Stomach (tissue), 9 donors: ENCODE results near the gene ELMO1. TPM values are rescaled to one million over a fixed set of nuclear protein-coding genes. Genes with fewer than 3 reads are reported as not detected.

ENCODE experiments used
- DNase-seq, 2 donors: peaks; one replicate each; pipeline versions ENCODE4 v3.0.0 to v3.0.0-alpha.2; 2013 to 2019
- H3K27ac ChIP-seq, 5 donors: fragments of 200-600 bp in 4 of 5; sonication (generic) in 4 of 5; one replicate each; pipeline ENCODE4 v1.5.1; 2013 to 2019; ENCODE audit warnings: mild to moderate bottlenecking in 1 of 5, moderate library complexity in 1 of 5
- H3K27me3 ChIP-seq, 3 donors: fragments of 200-600 bp; sonication (generic); one replicate each; pipeline ENCODE4 v1.5.1; 2017 to 2019; ENCODE audit warnings: mixed run types in 1 of 3
- H3K36me3 ChIP-seq, 4 donors: fragments of 200-600 bp; sonication (generic); 1 replicate in 3 of 4; 2 replicates in 1 of 4; pipeline ENCODE4 v1.5.1; 2016 to 2019
- H3K4me1 ChIP-seq, 4 donors: fragments of 200-600 bp; sonication (generic); one replicate each; pipeline ENCODE4 v1.5.1; 2016 to 2019
- H3K4me3 ChIP-seq, 4 donors: fragments of 200-600 bp; sonication (generic) in 3 of 4; one replicate each; pipeline ENCODE4 v1.5.1; 2016 to 2019; ENCODE audit warnings: mild to moderate bottlenecking in 1 of 4
- H3K9me3 ChIP-seq, 4 donors: fragments of 200-600 bp; sonication (generic); one replicate each; pipeline ENCODE4 v1.5.1; 2016 to 2019
- CTCF ChIP-seq, 7 experiments: fragments of 450-650 bp in 4 of 7; fragments of 200-600 bp in 3 of 7; sonication (generic) in 3 of 7; IDR thresholded peaks; one replicate each; pipeline ENCODE4 v1.5.1; 2016 to 2019; ENCODE audit warnings: antibody characterized with exemption in 7 of 7, control low read depth in 2 of 7, mild to moderate bottlenecking in 1 of 7
- EP300 ChIP-seq: sonication (generic); formaldehyde crosslinking; IDR thresholded peaks from one replicate; pipeline ENCODE4 v1.6.1; 2017; ENCODE audit warnings: antibody characterized with exemption
- POLR2A ChIP-seq, 4 donors: fragments of 450-650 bp; IDR thresholded peaks; one replicate each; pipeline ENCODE4 v1.6.1; 2016; ENCODE audit warnings: antibody characterized with exemption in 4 of 4, control low read depth in 2 of 4, mild to moderate bottlenecking in 1 of 4, moderate library complexity in 1 of 4
- POLR2AphosphoS5 ChIP-seq, 3 donors: sonication (generic); formaldehyde crosslinking; IDR thresholded peaks; one replicate each; pipeline ENCODE4 v1.6.1; 2016; ENCODE audit warnings: antibody characterized with exemption in 3 of 3
- WGBS, 5 donors: extraction: QIAGEN DNeasy Blood & Tissue Kit in 3 of 5; methylation state at CpG; one replicate each; pipeline versions ENCODE4 v1.1.5 to v1.1.7; 2013 to 2018; 5-methylcytosine and 5-hydroxymethylcytosine counted together
- intact Hi-C: fragments of 100-400 bp; cut with DNase I; formaldehyde crosslinking; loops from one replicate; pipeline ENCODE4 v1.15.1; 2023; ENCODE audit warnings: low total_unique reads
- polyA plus RNA-seq, 3 donors: library from polyadenylated mRNA; stranded (reverse); fragments of 200-250 nt; gene quantifications; one replicate each; pipeline ENCODE4 v1.2.3, GENCODE V29; 2013
- total RNA-seq, 5 donors: library from RNA; depleted of rRNA; stranded (reverse); fragments of >200 nt; gene quantifications; one replicate each; pipeline versions ENCODE4 v1.1.0 to v1.2.3, GENCODE V29; 2014 to 2016
- donor health status: healthy with polysubstance abuse.
- donor health status: Bipolar disorder and iron deficiency.
- donor health status: healthy.

Gene ELMO1
- total and polyA plus RNA-seq, 8 donors, result 4.1 to 117 (median 44.8) TPM

DNA sequence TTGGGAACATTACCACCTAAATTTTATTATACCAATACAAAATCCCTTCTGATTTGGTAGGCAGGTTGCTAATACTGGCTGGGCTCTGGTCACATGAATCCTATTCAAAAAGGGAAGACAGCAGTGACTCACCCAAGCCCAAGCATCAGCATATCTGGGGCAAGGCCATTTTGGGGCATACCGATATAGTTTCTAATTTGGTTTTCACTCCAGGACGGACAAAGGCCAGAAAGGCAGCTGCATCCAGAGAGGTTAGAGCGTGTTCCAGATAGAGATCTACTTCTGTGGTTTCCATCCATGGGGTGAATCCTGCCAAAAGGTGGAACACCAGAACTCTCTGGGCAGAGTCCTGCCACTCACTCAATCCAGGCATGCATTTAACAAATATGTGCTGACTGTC, 335.8 kb downstream of the ELMO1 start:
- DNase-seq, result no peak
- intact Hi-C loops, result no loop called here
- no peaks in the 10 kb centered on the region for H3K9me3 ChIP-seq
- 83 to 97% (median 92%) methylated on average over 3 of the region's 3 CpGs for WGBS, 5 donors
- TF ChIP-seq EP300, result no peak
- TF ChIP-seq POLR2AphosphoS5 (IDR thresholded peaks at IDR 0.05), result no peak
- TF ChIP-seq CTCF (IDR thresholded peaks at IDR 0.05), result no peak
- TF ChIP-seq POLR2A (IDR thresholded peaks at IDR 0.05), result no peak
- H3K4me1 ChIP-seq, result peaks cover 0 to 36% (median 11%) of the 10 kb centered on the region in 4 donors
- H3K36me3 ChIP-seq, result no peaks in the 10 kb centered on the region
- no peak overlapping the region for H3K4me3 ChIP-seq
- no peak overlapping the region for H3K27ac ChIP-seq
- no peaks in the 10 kb centered on the region for H3K27me3 ChIP-seq

- peaks cover 0 to 29% (median 11%) of the 10 kb centered on the region in 4 donors for H3K4me1 ChIP-seq
- no peak overlapping the region for H3K27ac ChIP-seq
- H3K9me3 ChIP-seq, result no peaks in the 10 kb centered on the region
- no peaks in the 10 kb centered on the region for H3K27me3 ChIP-seq
- intact Hi-C loops, result no loop called here
- TF ChIP-seq POLR2AphosphoS5 (IDR thresholded peaks at IDR 0.05) (no peak), CTCF (IDR thresholded peaks at IDR 0.05) (no peak), POLR2A (IDR thresholded peaks at IDR 0.05) (no peak), EP300 (no peak)
- WGBS, 5 donors, result 92 to 95% (median 93%) methylated on average over 2 of the region's 2 CpGs
- no peaks in the 10 kb centered on the region for H3K36me3 ChIP-seq
- no peak for DNase-seq
- H3K4me3 ChIP-seq, result no peak overlapping the region
Observed at GRCh38 chr7:37112218-37112617, 336.4 kb downstream of the ELMO1 start.

DNA sequence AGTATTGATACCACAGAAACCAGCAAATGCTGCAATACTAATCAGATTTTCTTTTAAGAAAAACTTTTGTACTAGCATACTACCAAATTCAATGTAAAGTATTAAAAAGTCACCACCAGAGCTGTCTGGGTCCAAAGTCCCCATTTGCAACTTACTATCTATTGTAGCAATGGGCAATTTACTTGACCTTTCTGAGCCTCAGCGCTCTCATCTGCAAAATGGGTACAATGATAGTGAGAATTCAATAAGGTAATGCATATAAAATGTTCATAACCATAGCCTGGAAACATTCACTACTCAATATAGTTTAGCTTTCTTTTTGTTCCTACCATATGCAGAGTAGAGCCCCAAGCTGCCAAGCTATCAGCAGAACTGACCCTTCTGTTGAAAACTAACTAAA, 337.2 kb downstream of the ELMO1 start:
- peaks cover 0 to 27% (median 11%) of the 10 kb centered on the region in 4 donors for H3K4me1 ChIP-seq
- H3K9me3 ChIP-seq, result no peaks in the 10 kb centered on the region
- intact Hi-C loops, result no loop called here
- TF ChIP-seq CTCF (IDR thresholded peaks at IDR 0.05), result no peak
- WGBS, 5 donors, result 91 to 100% (median 95%) methylated on average over 1 of the region's 1 CpG
- no peak overlapping the region for H3K4me3 ChIP-seq
- no peak for DNase-seq
- H3K27ac ChIP-seq, result no peak overlapping the region
- no peaks in the 10 kb centered on the region for H3K27me3 ChIP-seq
- no peaks in the 10 kb centered on the region for H3K36me3 ChIP-seq

GRCh38 chr7:37110660-37111424, 337.8 kb downstream of the ELMO1 start:
- no peaks in the 10 kb centered on the region for H3K27me3 ChIP-seq
- no peak overlapping the region for H3K27ac ChIP-seq
- H3K4me3 ChIP-seq, result no peak overlapping the region
- intact Hi-C loops, result no loop called here
- no peaks in the 10 kb centered on the region for H3K9me3 ChIP-seq
- 85 to 91% (median 87%) methylated on average over 5 of the region's 5 CpGs for WGBS, 5 donors
- no peaks in the 10 kb centered on the region for H3K36me3 ChIP-seq
- H3K4me1 ChIP-seq, result peaks cover 0 to 27% (median 11%) of the 10 kb centered on the region in 4 donors
- no peak for DNase-seq
- TF ChIP-seq POLR2AphosphoS5 (IDR thresholded peaks at IDR 0.05) (no peak), POLR2A (IDR thresholded peaks at IDR 0.05) (no peak), EP300 (no peak), CTCF (IDR thresholded peaks at IDR 0.05) (no peak)
